BLaER1 (cell line): Measurements from ENCODE around the gene ZDHHC6.
"Not testable (repeated sequence)": the region's sequence is repeated elsewhere in the genome, so short reads cannot be mapped to it uniquely, and the experiment has no call there.

Experiments used
- H3K27ac ChIP-seq: shearing (Covaris generic); formaldehyde crosslinking; 2 replicates; pipeline ENCODE4 v1.8.1; 2022
- H3K27me3 ChIP-seq: shearing (Covaris generic); formaldehyde crosslinking; 2 replicates; pipeline ENCODE4 v1.8.1; 2022
- H3K36me3 ChIP-seq: shearing (Covaris generic); formaldehyde crosslinking; 2 replicates; pipeline ENCODE4 v1.8.1; 2022
- H3K4me1 ChIP-seq: shearing (Covaris generic); formaldehyde crosslinking; 2 replicates; pipeline ENCODE4 v1.8.1; 2022
- H3K4me2 ChIP-seq: shearing (Covaris generic); formaldehyde crosslinking; 2 replicates; pipeline ENCODE4 v1.8.1; 2022
- H3K4me3 ChIP-seq: shearing (Covaris generic); formaldehyde crosslinking; 2 replicates; pipeline ENCODE4 v1.8.1; 2022
- H3K9ac ChIP-seq: shearing (Covaris generic); formaldehyde crosslinking; 2 replicates; pipeline ENCODE4 v1.8.1; 2022
- H3K9me3 ChIP-seq: shearing (Covaris generic); formaldehyde crosslinking; 2 replicates; pipeline ENCODE4 v1.8.1; 2022
- H4K20me1 ChIP-seq: shearing (Covaris generic); formaldehyde crosslinking; 2 replicates; pipeline ENCODE4 v1.8.1; 2022
- Cebpa-rat ChIP-seq: shearing (Covaris generic); IDR thresholded peaks from 2 replicates; pipeline ENCODE4 v1.8.1; 2022

Gene ZDHHC6

GRCh38 chr10:112424651-112425050 lies 22.1 kb downstream of the ZDHHC6 start:
- H3K9me3 ChIP-seq = no peaks in the 10 kb centered on the region
- H3K4me2 ChIP-seq = no peak overlapping the region
- H3K9ac ChIP-seq = no peak overlapping the region
- no peaks in the 10 kb centered on the region for H3K4me1 ChIP-seq
- H3K27me3 ChIP-seq = no peaks in the 10 kb centered on the region
- no peak overlapping the region for H3K4me3 ChIP-seq
- H3K36me3 ChIP-seq = peaks cover 92% of the 10 kb centered on the region
- TF ChIP-seq Cebpa-rat = no peak
- no peaks in the 10 kb centered on the region for H4K20me1 ChIP-seq
- H3K27ac ChIP-seq = no peak overlapping the region

- H4K20me1 ChIP-seq = no peaks in the 10 kb centered on the region
- H3K9ac ChIP-seq = no peak overlapping the region
- no peak overlapping the region for H3K27ac ChIP-seq
- TF ChIP-seq Cebpa-rat = no peak
- no peaks in the 10 kb centered on the region for H3K4me1 ChIP-seq
- H3K27me3 ChIP-seq = no peaks in the 10 kb centered on the region
- H3K4me2 ChIP-seq = no peak overlapping the region
- peaks cover 76% of the 10 kb centered on the region for H3K36me3 ChIP-seq
- H3K9me3 ChIP-seq = no peaks in the 10 kb centered on the region
- no peak overlapping the region for H3K4me3 ChIP-seq
These were observed 25.0 kb downstream of the ZDHHC6 start for GRCh38 chr10:112421731-112422130.

GRCh38 chr10:112412696-112413095 lies 34.0 kb downstream of the ZDHHC6 start:
- Histone ChIP-seq H3K27ac (no peak overlapping the region), H4K20me1 (no peaks in the 10 kb centered on the region), H3K36me3 (peaks cover 88% of the 10 kb centered on the region), H3K9me3 (no peaks in the 10 kb centered on the region), H3K4me1 (no peaks in the 10 kb centered on the region), H3K9ac (no peak overlapping the region), H3K27me3 (no peaks in the 10 kb centered on the region), H3K4me3 (no peak overlapping the region), H3K4me2 (no peak overlapping the region)
- TF ChIP-seq Cebpa-rat = no peak

GRCh38 chr10:112409755-112410154 lies 37.0 kb downstream of the ZDHHC6 start:
- Histone ChIP-seq H4K20me1 (no peaks in the 10 kb centered on the region), H3K27ac (no peak overlapping the region), H3K4me3 (no peak overlapping the region), H3K9ac (no peak overlapping the region), H3K36me3 (peaks cover 91% of the 10 kb centered on the region), H3K4me2 (no peak overlapping the region), H3K9me3 (peaks cover 9% of the 10 kb centered on the region), H3K27me3 (no peaks in the 10 kb centered on the region), H3K4me1 (peaks cover 4% of the 10 kb centered on the region; the same call in 1 of the 2 replicates)
- TF ChIP-seq Cebpa-rat = no peak

- Histone ChIP-seq H3K27me3 (no peaks in the 10 kb centered on the region), H3K27ac (no peak overlapping the region), H3K4me3 (no peak overlapping the region), H3K9ac (no peak overlapping the region), H3K4me1 (peaks cover 4% of the 10 kb centered on the region; the same call in 1 of the 2 replicates), H3K36me3 (peaks cover 91% of the 10 kb centered on the region), H3K4me2 (no peak overlapping the region), H4K20me1 (no peaks in the 10 kb centered on the region), H3K9me3 (peaks cover 9% of the 10 kb centered on the region)
- TF ChIP-seq Cebpa-rat = no peak
These were observed 37.4 kb downstream of the ZDHHC6 start for GRCh38 chr10:112409299-112409698.

GRCh38 chr10:112407696-112408095 lies 39.0 kb downstream of the ZDHHC6 start:
- no peak overlapping the region for H3K4me2 ChIP-seq
- H3K4me3 ChIP-seq = no peak overlapping the region
- H3K9ac ChIP-seq = no peak overlapping the region
- no peaks in the 10 kb centered on the region for H4K20me1 ChIP-seq
- no peak overlapping the region for H3K27ac ChIP-seq
- no peak for TF ChIP-seq Cebpa-rat
- H3K27me3 ChIP-seq = no peaks in the 10 kb centered on the region
- H3K9me3 ChIP-seq = peaks cover 9% of the 10 kb centered on the region
- H3K36me3 ChIP-seq = peaks cover 89% of the 10 kb centered on the region
- H3K4me1 ChIP-seq = peaks cover 4% of the 10 kb centered on the region; the same call in 1 of the 2 replicates

GRCh38 chr10:112406806-112407205 lies 39.9 kb downstream of the ZDHHC6 start:
- not testable (repeated sequence) for H3K9me3 ChIP-seq, H3K27ac ChIP-seq, H3K4me3 ChIP-seq, H3K4me1 ChIP-seq, H3K27me3 ChIP-seq, H4K20me1 ChIP-seq, H3K9ac ChIP-seq, H3K4me2 ChIP-seq
- H3K36me3 ChIP-seq = peaks cover 88% of the 10 kb centered on the region

GRCh38 chr10:112404617-112405016 lies 42.1 kb downstream of the ZDHHC6 start:
- no peaks in the 10 kb centered on the region for H4K20me1 ChIP-seq
- H3K4me3 ChIP-seq = no peak overlapping the region
- H3K4me2 ChIP-seq = no peak overlapping the region
- no peak overlapping the region for H3K9ac ChIP-seq
- H3K27me3 ChIP-seq = no peaks in the 10 kb centered on the region
- no peak for TF ChIP-seq Cebpa-rat
- H3K36me3 ChIP-seq = peaks cover 79% of the 10 kb centered on the region
- H3K27ac ChIP-seq = no peak overlapping the region
- H3K9me3 ChIP-seq = peaks cover 9% of the 10 kb centered on the region
- H3K4me1 ChIP-seq = peaks cover 4% of the 10 kb centered on the region; the same call in 1 of the 2 replicates

- H3K4me2 ChIP-seq = no peak overlapping the region
- peaks cover 9% of the 10 kb centered on the region for H3K9me3 ChIP-seq
- no peak overlapping the region for H3K4me3 ChIP-seq
- H4K20me1 ChIP-seq = no peaks in the 10 kb centered on the region
- peaks cover 79% of the 10 kb centered on the region for H3K36me3 ChIP-seq
- peaks cover 4% of the 10 kb centered on the region; the same call in 1 of the 2 replicates for H3K4me1 ChIP-seq
- no peak overlapping the region for H3K27ac ChIP-seq
- no peaks in the 10 kb centered on the region for H3K27me3 ChIP-seq
- no peak overlapping the region for H3K9ac ChIP-seq
- TF ChIP-seq Cebpa-rat = no peak
These were observed 43.8 kb downstream of the ZDHHC6 start for GRCh38 chr10:112402917-112403316.

- H3K9ac ChIP-seq = no peak overlapping the region
- H3K4me1 ChIP-seq = no peaks in the 10 kb centered on the region
- no peak overlapping the region for H3K4me2 ChIP-seq
- H3K4me3 ChIP-seq = no peak overlapping the region
- no peaks in the 10 kb centered on the region for H3K27me3 ChIP-seq
- no peaks in the 10 kb centered on the region for H3K9me3 ChIP-seq
- H3K27ac ChIP-seq = no peak overlapping the region
- TF ChIP-seq Cebpa-rat = no peak
- 0 out of 2 replicates have a peak, but pooled peaks cover 6% of the 10 kb centered on the region for H4K20me1 ChIP-seq
- H3K36me3 ChIP-seq = peaks cover 69% of the 10 kb centered on the region
These were observed 49.1 kb downstream of the ZDHHC6 start for GRCh38 chr10:112397592-112397991.
